ENCODE results near the gene RCOR2.
A peak's percentile ranks its signal among the peaks of the same experiment; 100 is the strongest.

RCOR2 gene

GRCh38 chr11:63922673-63923192 lies 5.8 kb upstream of the RCOR2 start:
- no peak for DNase-seq (ENCODE audit: low read depth)

- no peak for DNase-seq (ENCODE audit: low read depth)
These were observed 4.0 kb upstream of the RCOR2 start for GRCh38 chr11:63920939-63921417.

DNA sequence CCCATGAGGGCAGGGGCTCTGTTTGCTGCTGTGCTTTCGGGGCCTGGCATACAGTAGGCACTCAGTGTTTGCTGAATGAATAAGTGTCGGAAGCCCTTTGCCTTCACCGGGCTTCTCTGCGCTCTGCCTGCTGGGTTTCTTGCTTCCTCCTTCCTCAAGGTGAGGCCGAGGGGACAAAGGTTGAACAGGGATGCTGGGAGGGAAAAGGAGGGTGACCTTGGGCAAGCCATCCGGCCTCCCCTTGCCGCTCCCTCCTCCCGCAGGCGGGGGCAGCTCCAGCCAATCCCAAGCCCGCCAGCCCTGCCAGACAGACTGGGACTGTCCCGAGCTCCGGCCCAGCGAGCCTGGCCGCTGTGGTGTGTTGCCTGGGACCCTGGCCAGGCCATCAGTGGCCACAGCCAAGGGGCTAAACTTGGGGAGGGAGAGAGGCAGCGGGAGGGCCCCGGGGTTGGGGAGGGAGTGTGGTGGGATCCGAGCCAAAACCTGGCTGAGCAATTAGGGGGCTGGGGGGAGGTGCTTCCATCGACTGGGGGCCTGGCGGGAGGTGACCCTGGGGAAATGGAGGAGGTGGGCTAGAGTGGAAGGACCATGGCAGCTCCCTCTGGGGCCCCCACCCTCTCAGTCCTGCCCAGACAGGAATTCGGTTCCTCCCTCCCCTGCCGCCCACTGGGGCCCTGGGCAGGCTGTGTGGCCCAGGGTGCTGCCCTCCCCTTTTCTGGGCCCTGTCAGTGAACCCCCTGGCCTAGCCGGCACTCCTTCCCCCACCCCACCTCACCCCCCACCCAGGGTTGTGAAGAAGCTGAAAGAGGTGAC lies 3.4 kb upstream of the RCOR2 start:
- DNase-seq (ENCODE audit: low read depth) = no peak

DNA sequence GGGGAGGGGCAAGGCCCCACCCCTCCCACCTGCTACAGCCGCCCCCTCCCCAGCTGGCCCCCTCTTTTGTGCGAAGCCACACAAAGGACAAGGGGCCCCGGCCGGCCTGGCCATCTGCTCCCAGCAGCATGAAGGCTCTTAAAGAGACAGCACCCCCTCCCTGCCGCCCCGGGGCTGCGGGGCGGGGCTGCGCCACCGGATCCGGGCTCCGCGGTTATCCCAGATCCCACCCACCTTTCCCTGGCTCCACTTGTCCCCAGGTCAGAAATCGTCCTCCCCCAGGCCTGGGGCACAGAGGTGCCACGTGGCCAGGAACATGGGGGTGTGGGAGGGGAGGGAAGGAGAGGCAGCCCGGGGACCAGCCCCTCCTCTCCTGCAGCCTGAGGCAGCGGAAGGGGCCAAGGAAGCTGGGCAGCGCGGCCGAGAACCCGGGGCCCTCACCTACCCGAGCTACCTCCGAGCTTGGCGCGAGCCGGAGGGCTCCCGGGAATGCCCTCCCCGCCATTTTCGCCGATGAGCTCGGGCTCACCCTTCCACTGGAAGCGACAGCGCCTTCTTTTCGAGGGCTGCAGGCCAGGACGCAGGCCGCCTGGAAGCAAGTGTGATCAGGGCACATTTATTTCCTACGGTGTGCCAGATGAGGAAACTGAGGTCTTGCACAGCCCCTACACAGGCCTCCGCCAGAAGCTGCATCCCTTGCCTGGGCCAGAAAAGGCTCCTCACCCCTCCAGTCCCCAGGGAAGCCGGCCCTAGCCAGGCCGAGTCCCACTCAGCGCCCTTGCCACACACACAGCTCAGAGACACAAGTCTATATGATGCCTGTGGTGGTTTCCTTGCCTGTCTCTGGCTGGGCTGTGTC lies 2.5 kb upstream of the RCOR2 start:
- peak; percentile 28 for DNase-seq (ENCODE audit: low read depth)

DNA sequence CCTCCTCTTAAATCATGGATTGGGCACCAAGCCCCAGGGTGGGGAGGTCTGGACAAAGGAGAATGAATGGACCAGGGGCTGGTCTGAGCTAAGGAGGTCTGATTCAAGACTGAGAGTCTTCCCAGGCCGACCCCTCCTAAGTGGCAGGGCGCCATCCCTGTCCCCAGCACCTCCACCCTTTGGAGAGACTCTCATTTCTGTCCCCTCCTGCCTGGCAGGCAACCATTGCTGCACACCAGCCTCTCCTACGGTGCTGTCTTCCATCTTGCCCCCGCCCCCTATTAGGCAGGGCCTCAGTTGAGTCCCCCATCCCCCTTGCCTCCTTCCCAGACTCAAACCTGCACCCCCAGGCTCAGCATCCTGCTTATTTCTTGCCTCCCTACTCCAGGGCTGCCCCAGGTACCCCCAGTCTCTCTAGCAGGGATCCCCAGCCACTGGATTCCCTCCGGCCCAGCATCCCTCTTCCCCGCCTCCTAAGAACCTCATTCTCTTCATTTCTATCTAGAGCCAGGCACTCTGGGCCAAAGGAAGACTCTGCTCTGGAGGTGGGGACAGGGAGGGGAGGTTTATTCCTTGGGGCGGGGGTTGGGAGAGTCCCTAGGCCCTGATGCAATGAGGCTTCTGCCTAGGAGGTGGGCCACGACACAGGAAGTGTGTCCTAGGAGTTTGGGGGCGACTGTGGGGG lies 1.7 kb upstream of the RCOR2 start:
- DNase-seq (ENCODE audit: low read depth) = peak; percentile 16

- DNase-seq (ENCODE audit: low read depth) = peak; percentile 32
These were observed 935 bp upstream of the RCOR2 start for GRCh38 chr11:63917692-63918506.

DNA sequence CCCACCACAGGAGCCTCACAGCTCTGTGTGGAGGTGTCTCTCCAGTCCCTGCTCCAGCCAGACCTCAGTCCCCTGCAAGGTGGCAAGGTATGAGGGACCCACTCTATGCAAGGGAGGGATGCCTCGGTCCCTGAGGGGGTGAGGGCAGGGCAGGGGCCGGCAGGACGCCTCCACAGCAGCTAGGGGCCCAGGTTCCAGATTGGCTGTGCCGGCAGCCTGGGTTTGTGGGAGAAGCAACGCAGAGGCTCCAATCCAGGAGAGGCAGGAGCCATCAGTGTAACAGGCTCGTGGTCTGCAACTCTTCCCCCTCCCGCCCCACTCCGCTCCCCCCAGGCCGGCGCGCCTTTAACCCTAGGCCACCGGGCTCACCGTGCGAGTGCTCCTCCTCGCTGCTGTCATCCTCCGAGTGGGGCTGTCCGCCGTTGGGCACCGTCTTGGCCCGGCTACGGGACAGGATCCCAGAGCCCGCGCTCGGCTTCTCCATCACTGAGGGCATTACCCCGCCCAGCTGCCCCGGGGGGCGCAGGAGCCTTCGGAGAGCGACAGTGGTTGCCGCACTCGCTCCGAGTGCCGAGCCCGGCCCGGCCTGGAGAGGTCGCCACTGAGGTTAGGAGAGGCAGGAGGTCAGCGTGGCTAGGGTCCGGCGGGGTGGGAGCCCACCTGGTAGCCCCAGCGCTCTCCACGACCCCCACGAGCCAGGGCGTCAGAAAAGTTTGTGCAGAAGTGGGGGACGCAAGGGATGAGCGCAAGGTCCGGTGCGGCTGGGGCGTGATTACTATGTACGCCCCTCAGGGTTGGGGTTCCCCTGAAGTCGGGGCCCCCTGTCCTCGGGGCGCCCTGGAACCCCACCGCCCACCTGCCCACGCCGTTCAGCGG lies 765 bp downstream of the RCOR2 start:
- DNase-seq (ENCODE audit: low read depth) = peak; percentile 48

GRCh38 chr11:63914896-63915691 lies 1.9 kb downstream of the RCOR2 start:
- DNase-seq (ENCODE audit: low read depth) = no peak

GRCh38 chr11:63913866-63914830 lies 2.8 kb downstream of the RCOR2 start:
- DNase-seq (ENCODE audit: low read depth) = no peak

DNA sequence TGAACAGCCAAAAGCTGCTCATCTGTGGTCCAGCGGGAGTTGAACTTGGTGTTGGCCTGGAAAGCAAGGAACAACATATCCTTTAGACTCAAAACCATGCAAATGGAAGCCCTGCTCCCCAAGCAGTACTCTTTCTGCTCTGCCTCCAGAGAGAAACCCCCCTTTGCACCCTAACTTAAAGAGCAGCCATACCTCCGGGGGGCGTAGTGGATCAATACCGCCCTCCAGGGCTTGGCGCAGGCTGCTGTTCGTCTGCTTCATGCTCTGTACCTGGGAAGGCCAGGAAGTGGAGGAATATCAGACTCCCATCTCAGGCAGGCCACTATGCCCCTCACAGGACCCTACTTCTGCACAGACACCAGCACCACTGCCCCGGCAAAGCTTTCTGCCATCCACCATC lies 4.3 kb downstream of the RCOR2 start:
- DNase-seq (ENCODE audit: low read depth) = no peak

- DNase-seq (ENCODE audit: low read depth) = no peak
These were observed 5.1 kb downstream of the RCOR2 start for GRCh38 chr11:63911876-63912275.

GRCh38 chr11:63911440-63911839 lies 5.5 kb downstream of the RCOR2 start:
- DNase-seq (ENCODE audit: low read depth) = no peak

DNA sequence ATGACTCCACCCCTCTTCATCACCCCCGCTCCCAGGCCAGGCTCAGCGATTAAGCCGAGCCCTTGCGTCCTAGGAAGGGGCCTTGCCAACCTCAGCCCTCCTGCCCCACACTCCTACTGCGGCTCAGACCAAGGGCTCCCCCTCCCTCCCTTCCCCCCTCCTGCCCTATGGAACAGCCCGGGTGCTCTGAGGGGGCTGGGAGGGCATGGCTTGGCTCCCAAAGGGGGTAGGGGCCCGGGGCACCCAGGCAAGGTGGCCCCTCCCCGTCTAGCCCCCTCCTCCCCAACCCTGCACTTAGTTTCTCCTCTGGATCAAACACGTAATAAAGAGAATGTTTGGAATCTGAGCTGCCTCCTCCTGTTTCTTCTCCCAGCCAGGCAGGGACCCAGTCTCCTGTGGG lies 6.3 kb downstream of the RCOR2 start:
- DNase-seq (ENCODE audit: low read depth) = no peak

DNA sequence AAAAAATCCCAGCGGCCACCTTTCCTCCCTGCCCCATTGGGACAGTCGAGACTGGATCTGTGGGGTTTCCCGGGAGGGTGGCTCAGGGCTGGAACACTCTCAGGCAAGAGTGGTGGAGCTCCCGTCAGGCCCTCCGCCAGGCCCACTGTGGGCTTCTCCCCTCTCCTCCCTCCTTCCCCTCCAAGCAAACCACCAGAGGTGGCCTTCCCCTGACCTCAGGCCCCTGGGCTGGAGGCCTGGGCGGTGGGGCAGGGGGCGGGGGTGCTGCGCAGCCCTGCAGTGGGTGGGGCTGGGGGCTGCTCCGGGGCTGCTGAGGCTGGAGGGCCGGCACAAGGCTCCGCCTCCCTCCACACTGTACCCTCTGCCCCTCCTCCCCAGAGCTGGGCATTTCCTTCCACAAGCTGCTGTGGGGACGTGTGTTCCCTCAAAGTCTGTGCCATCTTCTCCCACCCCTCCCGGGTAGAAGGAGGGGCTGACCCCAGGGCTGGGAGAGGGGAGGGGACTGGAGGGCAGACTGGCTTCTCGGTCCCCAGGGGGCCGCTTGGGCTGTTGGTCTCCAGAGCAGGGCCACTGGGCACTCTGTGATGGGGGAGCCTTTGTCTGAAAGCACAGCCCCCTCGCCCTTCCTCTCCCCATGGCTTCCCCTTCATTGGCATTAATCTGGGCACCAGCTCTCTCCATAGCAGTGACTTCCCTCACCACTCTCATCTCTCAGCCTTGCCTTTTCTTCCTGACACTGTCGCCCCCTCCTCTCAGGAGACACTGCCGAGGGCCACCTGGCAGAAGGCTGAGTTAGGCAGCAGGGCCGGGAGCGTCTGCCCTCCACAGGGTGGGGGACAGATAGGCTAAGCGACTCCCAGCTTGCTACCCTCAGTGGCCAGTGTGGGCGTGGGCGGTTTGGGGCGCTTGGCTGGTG lies 7.1 kb downstream of the RCOR2 start:
- DNase-seq (ENCODE audit: low read depth) = no peak

- DNase-seq (ENCODE audit: low read depth) = no peak
These were observed 8.1 kb downstream of the RCOR2 start for GRCh38 chr11:63908631-63909401.

GRCh38 chr11:63907808-63908530 lies 9.0 kb downstream of the RCOR2 start:
- DNase-seq (ENCODE audit: low read depth) = no peak

Measured in ELR (cell line).